Left ventricle myocardium inferior (tissue), 1 donor: Measurements from ENCODE around the gene PRAMEF13. TPM values are rescaled to one million over a fixed set of nuclear protein-coding genes. Genes with fewer than 3 reads are reported as not detected.
"Not testable (repeated sequence)": the region's sequence is repeated elsewhere in the genome, so short reads cannot be mapped to it uniquely, and the experiment has no call there.

Source experiments
- DNase-seq: peaks from one replicate; pipeline ENCODE4 v3.0.0-alpha.2; 2020
- H3K27ac ChIP-seq: fragments of 200-600 bp; replicated peaks from 2 replicates; pipeline ENCODE4 v1.8.0; 2021
- H3K27me3 ChIP-seq: fragments of 200-600 bp; 2 replicates; pipeline ENCODE4 v1.8.0; 2021; ENCODE audit warnings: low read depth
- H3K36me3 ChIP-seq: fragments of 200-600 bp; 2 replicates; pipeline ENCODE4 v1.8.0; 2021
- H3K4me1 ChIP-seq: fragments of 200-600 bp; 2 replicates; pipeline ENCODE4 v1.8.0; 2021
- H3K4me3 ChIP-seq: fragments of 200-600 bp; 2 replicates; pipeline ENCODE4 v1.8.0; 2021; ENCODE audit warnings: mild to moderate bottlenecking, moderate library complexity
- H3K9me3 ChIP-seq: fragments of 200-600 bp; replicated peaks from 2 replicates; pipeline ENCODE4 v1.8.0; 2021
- intact Hi-C: fragments of 100-400 bp; cut with micrococcal nuclease; formaldehyde crosslinking; loops from one replicate; pipeline ENCODE4 v1.11.0; 2022
- long read RNA-seq: library from polyadenylated mRNA; unstranded; transcript quantifications from one replicate; pipeline ENCODE4 v2.0.0, GENCODE V29; 2021
- total RNA-seq: library from RNA; stranded (reverse); fragmentation: NEBNext Ultra II Directional; extraction: Animal tissue kit (Norgen Biotek cat#: 25700); gene quantifications from one replicate; pipeline ENCODE4 v1.2.1, GENCODE V29; 2021
- donor health status: DM: no; HTN: yes; CAD: no; lungs with severe emphysema.

PRAMEF13 gene, protein sequence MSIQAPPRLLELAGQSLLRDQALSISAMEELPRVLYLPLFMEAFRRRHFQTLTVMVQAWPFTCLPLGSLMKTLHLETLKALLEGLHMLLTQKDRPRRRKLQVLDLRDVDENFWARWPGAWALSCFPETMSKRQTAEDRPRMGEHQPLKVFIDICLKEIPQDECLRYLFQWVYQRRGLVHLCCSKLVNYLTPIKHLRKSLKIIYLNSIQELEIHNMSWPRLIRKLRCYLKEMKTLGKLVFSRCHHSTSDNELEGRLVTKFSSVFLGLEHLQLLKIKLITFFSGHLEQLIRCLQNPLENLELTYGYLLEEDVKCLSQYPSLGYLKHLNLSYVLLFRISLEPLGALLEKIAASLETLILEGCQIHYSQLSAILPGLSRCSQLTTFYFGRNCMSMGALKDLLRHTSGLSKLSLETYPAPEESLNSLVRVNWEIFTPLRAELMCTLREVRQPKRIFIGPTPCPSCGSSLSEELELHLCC
- not detected for total RNA-seq
- long read RNA-seq, result 0 reads

DNA sequence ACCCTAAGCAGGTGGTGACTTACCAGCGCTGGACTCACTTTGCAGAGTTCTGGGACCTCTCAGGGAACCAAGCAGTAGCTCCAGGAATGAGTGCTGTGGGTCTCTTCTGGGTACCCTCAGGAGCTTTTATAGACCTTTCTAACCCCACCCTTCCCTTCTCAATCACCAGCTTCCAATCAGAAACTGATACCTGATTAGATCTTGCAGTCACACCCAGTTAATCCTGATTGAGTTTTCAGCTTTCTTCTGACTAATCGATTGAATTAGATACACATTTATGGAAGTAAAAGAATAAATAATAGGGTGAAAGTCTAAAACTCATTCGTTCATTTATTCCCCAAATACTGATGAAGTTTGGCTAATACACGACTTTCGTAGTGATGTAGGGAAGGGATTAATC is at the start of gene PRAMEF13:
PRAMEF13 (minus strand) TSS at position 101 of the 400 bp plus-strand sequence. CDS start 1,820 bp downstream, outside the sequence.
- H3K36me3 ChIP-seq, DNase-seq, H3K27ac ChIP-seq, H3K4me1 ChIP-seq, H3K27me3 ChIP-seq, H3K9me3 ChIP-seq, intact Hi-C loops, H3K4me3 ChIP-seq: not testable (repeated sequence)

DNA sequence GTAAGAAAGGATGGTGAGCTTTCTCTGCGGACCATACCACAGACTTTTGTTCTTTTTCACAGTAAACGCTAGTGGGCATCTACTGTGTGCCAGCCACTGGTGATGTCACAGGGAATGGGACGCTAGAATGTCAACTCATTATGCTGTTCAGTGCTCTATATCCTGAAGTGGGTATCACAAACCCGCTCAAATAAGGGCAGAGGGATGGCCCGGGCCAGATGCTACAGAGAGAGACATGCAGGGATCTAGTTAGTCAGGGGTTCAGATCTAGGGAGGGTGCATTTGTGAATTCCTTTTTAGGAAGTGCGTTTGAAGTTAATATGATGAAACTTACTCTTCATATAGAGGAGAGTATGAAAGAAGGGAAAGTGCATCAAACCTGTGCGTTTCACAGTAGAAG is 45.9 kb upstream of the PRAMEF13 start:
- H3K9me3 ChIP-seq, H3K36me3 ChIP-seq, DNase-seq, H3K4me3 ChIP-seq, H3K4me1 ChIP-seq, intact Hi-C loops, H3K27ac ChIP-seq: not testable (repeated sequence)
- H3K27me3 ChIP-seq, result peaks cover 41% of the 10 kb centered on the region

DNA sequence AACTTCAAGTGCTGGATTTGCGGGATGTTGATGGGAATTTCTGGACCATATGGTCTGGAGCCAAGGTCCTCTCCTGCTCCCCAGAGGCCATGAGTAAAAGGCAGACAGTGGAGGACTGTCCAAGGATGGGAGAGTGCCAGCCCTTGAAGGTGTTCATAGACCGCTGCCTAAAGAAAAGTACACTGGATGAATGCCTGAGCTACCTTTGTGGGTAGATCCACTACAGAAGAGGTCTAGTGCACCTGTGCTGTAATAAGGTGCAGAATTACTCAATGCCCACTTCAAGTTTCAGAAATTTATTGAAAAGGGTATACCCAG is 45.3 kb upstream of the PRAMEF13 start:
- intact Hi-C loops, DNase-seq, H3K4me3 ChIP-seq, H3K36me3 ChIP-seq, H3K9me3 ChIP-seq, H3K27ac ChIP-seq, H3K4me1 ChIP-seq: not testable (repeated sequence)
- H3K27me3 ChIP-seq, result peaks cover 44% of the 10 kb centered on the region

DNA sequence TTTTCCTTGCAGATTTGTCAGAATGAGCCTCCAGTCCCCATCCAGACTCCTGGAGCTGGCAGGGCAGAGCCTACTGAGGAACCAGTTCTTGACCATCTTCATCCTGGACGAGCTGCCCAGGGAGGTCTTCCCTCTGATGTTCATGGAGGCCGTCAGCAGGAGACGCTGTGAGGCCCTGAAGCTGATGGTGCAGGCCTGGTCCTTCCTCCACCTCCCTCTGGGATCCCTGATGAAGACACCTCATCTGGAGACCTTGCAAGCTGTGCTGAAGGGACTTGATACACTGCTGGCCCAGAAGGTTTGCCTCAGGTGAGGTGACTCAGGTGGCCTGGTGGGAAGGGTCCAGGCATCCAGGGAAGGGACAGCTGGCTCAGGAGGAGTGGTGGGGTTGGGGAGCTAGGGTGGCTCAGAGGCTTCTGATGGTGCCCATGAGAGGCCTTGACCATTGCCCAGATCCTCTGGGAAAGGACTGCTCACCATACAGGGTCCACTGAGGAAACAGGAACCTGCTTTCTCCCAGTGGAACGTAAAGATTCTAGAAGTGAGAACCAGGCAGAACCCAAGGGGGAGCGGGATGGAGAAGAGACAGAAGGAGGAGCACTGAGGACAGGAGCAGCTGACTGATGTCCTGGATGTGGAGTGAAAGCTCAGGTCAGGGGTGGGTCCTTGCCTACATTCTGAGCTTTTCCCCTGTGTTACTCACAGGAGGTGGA is 44.8 kb upstream of the PRAMEF13 start:
- H3K27ac ChIP-seq, DNase-seq, H3K4me1 ChIP-seq, H3K4me3 ChIP-seq, intact Hi-C loops, H3K36me3 ChIP-seq, H3K9me3 ChIP-seq: not testable (repeated sequence)
- H3K27me3 ChIP-seq, result peaks cover 44% of the 10 kb centered on the region

DNA sequence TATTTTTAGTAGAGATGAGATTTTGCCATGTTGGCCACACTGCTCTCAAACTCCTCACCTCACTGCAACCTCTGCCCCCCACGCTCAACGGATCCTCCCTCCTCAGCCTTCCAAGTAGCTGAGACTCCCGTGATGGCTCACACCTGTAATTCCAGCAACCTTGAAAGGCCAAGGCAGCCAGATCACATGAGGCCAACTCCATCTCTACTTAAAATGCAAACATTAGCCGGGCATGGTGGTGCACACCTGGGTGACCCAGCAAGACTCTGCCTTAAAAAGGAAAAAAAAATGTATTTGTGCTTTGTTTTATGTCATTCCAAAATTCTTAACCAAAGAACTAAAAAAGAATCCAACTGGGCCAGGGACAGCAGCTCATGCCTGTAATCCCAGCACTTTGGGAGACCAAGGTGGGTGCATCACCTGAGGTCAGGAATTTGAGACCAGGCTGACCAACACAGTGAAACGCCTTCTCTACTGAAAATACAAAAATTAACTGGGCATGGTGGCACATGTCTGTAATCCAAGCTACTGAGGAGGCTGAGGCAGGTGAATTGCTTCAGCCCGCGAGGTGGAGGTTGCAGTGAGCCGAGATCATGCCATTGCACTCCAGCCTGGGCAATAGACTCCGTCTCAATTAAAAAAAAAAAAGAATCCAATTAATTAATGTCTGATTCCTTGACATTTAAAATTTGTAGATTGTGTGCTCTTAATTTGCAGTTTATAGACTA is 42.5 kb upstream of the PRAMEF13 start:
- H3K36me3 ChIP-seq, DNase-seq, H3K4me3 ChIP-seq, H3K4me1 ChIP-seq, H3K27ac ChIP-seq, intact Hi-C loops, H3K9me3 ChIP-seq: not testable (repeated sequence)
- H3K27me3 ChIP-seq, result peaks cover 58% of the 10 kb centered on the region

DNA sequence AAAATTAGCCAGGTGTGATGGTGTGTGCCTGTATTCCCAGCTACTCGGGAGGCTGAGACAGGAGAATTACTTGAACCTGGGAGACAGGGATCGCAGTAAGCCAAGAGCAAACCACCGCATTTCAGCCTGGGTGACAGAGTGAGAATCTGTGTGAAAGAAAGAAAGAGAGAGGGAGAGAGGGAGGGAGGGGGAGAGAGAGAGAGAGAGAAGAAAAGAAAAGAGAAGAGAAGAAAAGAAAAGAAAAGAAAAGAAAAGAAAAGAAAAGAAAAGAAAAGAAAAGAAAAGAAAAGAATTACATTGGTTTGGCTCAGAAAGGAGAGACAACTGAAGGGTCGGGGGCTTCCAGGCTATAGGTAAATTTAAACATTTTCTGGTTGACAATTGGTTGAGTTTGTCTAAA is 38.4 kb upstream of the PRAMEF13 start:
- H3K4me3 ChIP-seq, DNase-seq, intact Hi-C loops, H3K27ac ChIP-seq, H3K9me3 ChIP-seq, H3K36me3 ChIP-seq, H3K4me1 ChIP-seq: not testable (repeated sequence)
- H3K27me3 ChIP-seq, result peaks cover 62% of the 10 kb centered on the region

DNA sequence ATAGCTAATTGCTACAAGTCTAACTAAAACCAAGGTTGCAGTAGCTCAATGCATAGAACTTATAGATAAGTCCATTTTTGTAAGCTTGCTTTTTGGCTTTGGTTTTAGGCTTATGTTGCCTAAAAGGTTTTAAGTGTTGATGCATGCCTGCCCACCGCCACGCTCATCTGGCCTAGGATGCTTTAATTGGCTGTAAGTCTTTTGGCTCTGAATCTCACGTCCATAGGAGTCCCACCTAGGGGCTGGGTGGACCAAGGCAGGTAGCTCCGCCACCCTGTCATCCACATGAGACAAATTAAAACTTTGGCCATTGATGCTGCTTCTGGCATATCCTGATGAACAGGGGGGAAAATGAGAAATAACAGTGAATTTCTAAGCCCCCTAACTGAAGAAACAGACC is 36.4 kb upstream of the PRAMEF13 start:
- H3K36me3 ChIP-seq, H3K9me3 ChIP-seq, H3K4me3 ChIP-seq, H3K27ac ChIP-seq, H3K4me1 ChIP-seq, intact Hi-C loops, DNase-seq: not testable (repeated sequence)
- peaks cover 60% of the 10 kb centered on the region for H3K27me3 ChIP-seq

DNA sequence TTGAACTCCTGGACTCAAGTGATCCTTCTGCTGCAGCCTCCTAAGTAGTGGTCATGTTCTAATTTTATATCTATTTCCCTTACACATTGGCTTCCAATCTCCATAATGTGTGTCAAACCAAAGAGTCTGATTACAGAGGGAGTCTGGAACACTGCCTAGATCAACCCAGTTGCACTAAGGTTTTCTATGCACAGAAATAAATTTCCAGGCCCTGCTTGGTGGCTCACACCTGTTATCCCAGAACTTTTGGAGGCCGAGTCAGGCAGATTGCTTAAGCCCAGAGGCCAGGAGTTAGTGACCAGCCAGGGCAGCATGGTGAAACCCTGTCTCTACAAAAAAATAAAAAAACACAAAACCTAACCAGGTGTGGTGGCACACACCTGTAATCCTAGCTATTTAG is 32.8 kb upstream of the PRAMEF13 start:
- H3K4me3 ChIP-seq, H3K9me3 ChIP-seq, H3K27ac ChIP-seq, H3K4me1 ChIP-seq, intact Hi-C loops, H3K36me3 ChIP-seq, DNase-seq: not testable (repeated sequence)
- peaks cover 74% of the 10 kb centered on the region for H3K27me3 ChIP-seq

DNA sequence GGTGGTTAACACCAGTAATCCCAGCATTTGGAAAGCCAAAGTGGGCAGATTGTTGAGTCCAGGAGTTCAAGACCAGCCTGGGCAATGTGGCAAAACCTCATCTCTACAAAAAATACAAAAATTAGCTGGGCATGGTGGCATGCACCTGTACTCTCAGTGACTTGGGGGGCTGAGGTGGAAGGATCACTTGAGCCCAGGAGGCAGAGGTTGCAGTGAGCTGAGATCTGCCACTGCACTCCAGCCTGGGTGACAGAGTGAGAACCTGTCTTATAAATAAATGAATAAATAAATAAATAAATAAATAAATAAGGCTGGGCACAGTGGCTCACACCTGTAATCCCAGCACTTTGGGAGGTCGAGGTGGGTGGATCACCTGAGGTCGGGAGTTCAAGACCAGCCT is 30.8 kb upstream of the PRAMEF13 start:
- H3K27me3 ChIP-seq, result peaks cover 65% of the 10 kb centered on the region
- H3K36me3 ChIP-seq, H3K4me1 ChIP-seq, intact Hi-C loops, H3K27ac ChIP-seq, H3K9me3 ChIP-seq, DNase-seq, H3K4me3 ChIP-seq: not testable (repeated sequence)

DNA sequence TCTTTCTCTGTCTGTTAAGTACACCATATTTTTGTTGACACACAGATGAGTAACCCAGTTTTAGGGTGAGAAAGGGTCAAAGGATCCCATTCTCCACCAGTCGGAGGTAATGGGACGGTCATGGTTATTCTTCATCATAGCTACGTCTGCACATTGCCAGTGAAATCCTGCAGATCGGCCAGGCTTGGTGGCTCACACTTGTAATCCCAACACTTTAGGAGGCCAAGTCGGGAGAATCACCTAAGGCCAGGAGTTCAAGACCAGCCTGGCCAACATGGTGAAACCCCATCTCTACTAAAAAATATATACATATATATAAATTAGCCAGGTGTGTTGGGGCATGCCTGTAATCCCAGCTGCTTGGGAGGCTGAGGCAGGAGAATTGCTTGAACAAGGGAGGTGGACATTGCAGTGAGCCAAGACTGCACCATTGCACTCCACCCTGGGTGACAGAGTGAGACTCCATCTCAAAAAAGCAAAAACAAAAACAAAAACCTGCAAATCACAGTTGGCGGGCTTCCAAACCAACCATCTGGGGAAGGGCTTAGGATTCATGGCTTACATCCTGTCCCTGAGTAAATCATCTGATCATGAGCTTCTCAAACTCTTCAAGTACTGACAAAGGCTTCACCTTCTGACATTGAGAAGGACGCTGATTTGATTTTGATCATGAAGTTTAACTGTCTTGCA is 30.0 kb upstream of the PRAMEF13 start:
- H3K27ac ChIP-seq, DNase-seq, H3K4me3 ChIP-seq, H3K4me1 ChIP-seq, H3K9me3 ChIP-seq, intact Hi-C loops, H3K36me3 ChIP-seq: not testable (repeated sequence)
- peaks cover 61% of the 10 kb centered on the region for H3K27me3 ChIP-seq

DNA sequence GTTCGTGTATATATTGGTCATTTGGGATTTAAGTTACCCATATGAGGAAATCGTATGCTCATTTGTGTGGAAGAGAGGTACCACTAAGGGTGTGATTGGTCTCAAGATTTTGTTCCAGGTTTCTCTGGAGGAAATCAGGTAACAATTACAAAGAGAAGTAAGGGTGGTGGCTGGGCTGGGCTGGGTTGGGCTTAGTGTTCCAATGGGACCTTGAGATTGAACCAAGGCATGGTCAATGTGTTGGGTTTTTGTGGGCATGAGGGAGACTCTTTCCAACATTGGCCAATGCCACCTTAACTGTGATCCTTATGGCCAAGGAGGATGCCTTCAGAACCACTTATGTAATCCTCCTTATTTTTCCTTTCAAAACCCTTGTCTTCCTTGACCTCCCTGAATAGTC is 29.4 kb upstream of the PRAMEF13 start:
- H3K36me3 ChIP-seq, intact Hi-C loops, H3K4me3 ChIP-seq, H3K4me1 ChIP-seq, DNase-seq, H3K27ac ChIP-seq, H3K9me3 ChIP-seq: not testable (repeated sequence)
- H3K27me3 ChIP-seq, result peaks cover 61% of the 10 kb centered on the region

DNA sequence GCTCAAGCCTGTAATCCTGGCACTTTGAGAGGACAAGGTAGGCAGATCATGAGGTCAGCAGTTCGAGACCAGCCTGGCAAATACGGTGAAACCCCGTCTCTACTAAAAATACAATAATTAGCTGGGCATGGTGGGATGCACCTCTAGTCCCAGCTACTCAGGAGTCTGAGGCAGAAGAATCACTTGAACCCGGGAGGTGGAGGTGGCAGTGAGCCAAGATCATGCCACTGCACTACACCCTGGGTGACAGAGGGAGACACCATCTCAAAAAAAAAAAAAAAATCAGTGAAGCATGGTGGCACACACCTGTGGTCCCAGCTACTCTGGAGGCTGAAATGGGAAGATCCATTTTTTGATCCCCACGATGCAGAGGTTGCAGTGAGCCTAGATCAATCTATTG is 28.9 kb upstream of the PRAMEF13 start:
- H3K27me3 ChIP-seq, result peaks cover 57% of the 10 kb centered on the region
- H3K4me1 ChIP-seq, DNase-seq, H3K27ac ChIP-seq, H3K4me3 ChIP-seq, intact Hi-C loops, H3K36me3 ChIP-seq, H3K9me3 ChIP-seq: not testable (repeated sequence)
